H1 (cell line): Measurements from ENCODE around the gene CALD1. TPM values are rescaled to one million over a fixed set of nuclear protein-coding genes. Genes with fewer than 3 reads are reported as not detected.

Experiments used
- TAF7 ChIP-seq: optimal IDR thresholded peaks from 2 replicates; pipeline ENCODE3; 2011; ENCODE audit warnings: low read depth, mild to moderate bottlenecking, inconsistent platforms, low read length, moderate library complexity, borderline replicate concordance
- TEAD4 ChIP-seq: IDR thresholded peaks from 2 replicates; pipeline ENCODE4 v1.6.1; 2012; ENCODE audit warnings: low read depth, low read length, inconsistent platforms, mixed read lengths
- polyA plus RNA-seq, 7 experiments: library from polyadenylated mRNA; depleted of rRNA in 3 of 7; stranded (reverse) in 5 of 7; unstranded in 2 of 7; fragments of >200 nt in 5 of 7; fragments of 200-250 nt in 2 of 7; gene quantifications; 1 replicate in 5 of 7; 2 replicates in 1 of 7; 4 replicates in 1 of 7; pipeline versions ENCODE4 v1.2.1 to v1.2.3, GENCODE V29; 2011 to 2013; ENCODE audit warnings: missing spikeins in 2 of 7, mixed read lengths in 2 of 7
- total RNA-seq: library from RNA; stranded (reverse); fragmentation: NEBNext Ultra II Directional; extraction: Animal tissue kit (Norgen Biotek cat#: 25700); gene quantifications from 2 replicates; pipeline ENCODE4 v1.2.1, GENCODE V29; 2021

CALD1 gene
- total and polyA plus RNA-seq, 2 of the 8 experiments (the other 6 are each of a cell fraction or from before 2014, with no cell fraction given) = 34.3 to 177 TPM

GRCh38 chr7:134813663-134814396, 34.4 kb downstream of the CALD1 start (continued):
- no peak for TF ChIP-seq TEAD4
- TF ChIP-seq TAF7 = no peak
